Suppressor macrophage treated with lipopolysaccharide for 4 hours (primary cell): ENCODE data around the gene ANO2.
"Not testable (repeated sequence)": the region's sequence is repeated elsewhere in the genome, so short reads cannot be mapped to it uniquely, and the experiment has no call there.

Experiments
- DNase-seq: peaks from one replicate; pipeline ENCODE4 v3.0.0-alpha.2; 2020

Gene ANO2

DNA sequence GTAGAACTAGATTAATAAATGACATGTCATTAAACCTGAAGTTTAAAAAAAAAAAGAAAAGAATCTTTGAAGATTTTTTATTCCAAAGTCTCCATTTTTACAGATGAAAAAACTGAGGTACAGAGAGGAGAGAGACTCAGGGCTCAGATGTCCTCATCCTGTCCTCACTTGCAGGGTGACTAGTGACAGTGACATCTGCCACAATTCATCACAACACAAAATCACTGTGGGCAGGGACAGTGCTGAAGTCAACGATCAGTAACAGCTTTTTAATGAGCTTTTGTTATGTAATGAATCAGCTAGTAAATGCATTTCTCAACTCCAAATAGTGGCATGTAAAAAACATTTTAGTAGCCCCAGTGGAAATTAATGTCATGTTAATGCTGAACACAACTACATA is 374.6 kb downstream of the ANO2 start:
- DNase-seq: no peak

DNA sequence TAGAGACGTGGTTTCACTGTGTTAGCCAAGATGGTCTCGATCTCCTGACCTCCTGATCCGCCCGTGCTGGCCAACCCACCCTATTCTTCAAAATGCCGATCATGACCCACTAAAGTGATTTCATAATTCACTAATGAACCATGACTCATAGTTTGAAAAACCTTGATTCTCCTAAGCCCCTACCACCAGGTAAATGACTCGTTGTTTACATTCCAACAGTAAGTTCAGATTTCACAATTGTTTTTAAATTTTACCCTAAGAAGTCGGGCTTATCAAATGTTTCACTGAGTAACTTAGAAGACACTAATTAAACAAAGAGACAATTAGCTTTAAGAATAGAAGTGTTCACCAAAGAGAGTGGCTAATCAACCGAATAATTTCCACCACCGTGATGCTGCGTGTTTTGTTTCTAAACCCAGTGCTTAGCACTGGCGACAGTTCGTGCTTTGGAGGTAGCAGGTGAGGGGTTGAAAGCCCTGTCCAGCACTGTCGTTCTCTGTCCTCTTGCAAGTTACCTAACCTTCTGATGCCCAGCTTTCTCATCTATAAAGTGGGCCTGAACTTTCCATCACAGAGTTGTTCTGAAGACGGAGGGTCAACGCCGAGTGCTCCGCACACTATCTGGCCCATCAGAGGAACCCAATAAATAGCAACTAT is 376.6 kb downstream of the ANO2 start:
- no peak for DNase-seq

DNA sequence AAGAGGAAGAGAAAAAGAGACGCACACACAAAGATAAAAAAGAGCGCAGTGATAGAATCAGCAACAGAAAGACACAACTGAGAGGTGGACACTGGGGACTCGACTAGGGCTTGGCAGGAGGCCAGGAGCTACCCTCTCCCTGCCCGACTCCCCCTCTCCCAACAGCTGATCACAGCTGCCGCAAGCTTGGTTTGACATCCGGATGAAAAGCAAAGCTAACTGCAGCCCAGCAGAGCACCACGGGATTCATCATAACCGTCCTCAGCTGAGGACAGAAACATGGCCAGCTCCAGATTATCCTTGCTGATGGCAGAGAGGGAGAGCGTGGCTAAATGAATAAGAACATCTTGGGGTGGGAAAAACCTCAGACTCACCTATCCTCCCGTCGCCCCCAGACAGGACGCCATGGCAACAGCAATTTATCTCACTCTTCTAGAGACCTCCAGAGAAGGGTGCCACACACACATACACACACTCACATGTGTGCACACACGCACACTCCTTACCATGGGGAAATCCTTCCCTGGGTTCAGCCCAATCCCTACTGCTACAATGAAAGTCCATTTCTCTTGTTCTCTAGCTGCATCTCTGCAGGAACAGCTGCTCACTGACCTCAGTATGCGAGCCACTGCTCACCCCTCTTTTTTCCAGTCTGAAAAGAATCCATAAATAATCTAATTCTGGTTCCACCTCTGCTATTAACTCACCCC is 377.9 kb downstream of the ANO2 start:
- DNase-seq: no peak

GRCh38 chr12:5565933-5566599 is 379.0 kb downstream of the ANO2 start:
- no peak for DNase-seq

DNA sequence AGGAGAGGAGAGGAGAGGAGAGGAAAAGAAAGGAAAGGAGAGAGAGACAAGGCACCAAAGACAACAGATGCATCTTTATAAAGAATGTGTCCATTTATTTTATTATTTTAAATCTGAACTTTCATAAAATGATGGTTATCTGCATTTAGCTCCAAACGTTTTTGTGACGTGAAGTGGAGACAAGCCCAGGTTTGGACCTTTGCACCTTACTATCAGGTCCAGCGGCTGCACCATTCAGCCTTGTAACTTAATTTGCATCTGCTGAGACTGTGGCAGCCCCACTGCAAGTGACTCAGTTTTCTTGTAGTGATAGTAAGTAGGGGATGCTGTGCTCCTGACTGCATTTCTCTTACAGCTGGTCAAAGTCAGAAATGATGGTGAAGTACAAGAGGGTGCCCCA is 382.5 kb downstream of the ANO2 start:
- DNase-seq: no peak

DNA sequence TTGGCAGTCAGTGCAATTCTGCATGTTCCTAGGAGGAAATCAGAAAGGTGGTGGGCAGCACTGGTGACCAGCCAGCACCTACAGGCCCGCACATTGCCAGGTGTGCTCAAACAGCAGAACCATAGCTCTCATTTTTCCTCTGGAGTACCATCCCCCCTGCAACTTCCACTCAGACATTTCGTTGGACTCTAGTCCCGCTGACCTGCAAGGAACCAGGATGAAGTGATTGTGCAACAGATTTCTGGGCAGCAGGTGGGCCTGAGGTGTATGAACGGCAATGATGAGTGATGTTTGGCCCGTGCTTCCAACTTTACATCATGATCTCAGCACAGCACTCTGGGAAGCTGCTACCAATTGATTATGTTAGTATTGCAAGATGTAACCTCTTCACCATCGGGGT is 383.2 kb downstream of the ANO2 start:
- DNase-seq: no peak

DNA sequence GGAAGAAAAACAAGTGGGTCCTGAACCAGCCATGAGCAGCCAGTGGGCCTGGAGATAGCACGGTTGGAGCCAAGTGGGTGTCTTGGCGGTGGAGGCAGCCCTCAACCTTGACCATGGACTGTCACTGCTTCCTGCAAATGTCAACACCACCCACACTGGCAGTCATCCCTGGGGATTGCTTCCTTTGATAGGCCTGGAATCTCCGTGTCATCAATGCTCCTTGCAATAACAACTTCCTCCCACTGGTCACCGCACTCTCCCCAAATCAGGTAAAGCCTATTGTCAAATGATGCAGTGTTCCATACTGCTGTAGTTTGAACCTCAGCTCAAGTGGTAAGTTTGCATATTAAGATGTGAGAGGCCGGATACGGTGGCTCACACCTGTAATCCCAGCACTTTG is 384.0 kb downstream of the ANO2 start:
- no peak for DNase-seq

GRCh38 chr12:5560265-5560664 is 384.8 kb downstream of the ANO2 start:
- no peak for DNase-seq

DNA sequence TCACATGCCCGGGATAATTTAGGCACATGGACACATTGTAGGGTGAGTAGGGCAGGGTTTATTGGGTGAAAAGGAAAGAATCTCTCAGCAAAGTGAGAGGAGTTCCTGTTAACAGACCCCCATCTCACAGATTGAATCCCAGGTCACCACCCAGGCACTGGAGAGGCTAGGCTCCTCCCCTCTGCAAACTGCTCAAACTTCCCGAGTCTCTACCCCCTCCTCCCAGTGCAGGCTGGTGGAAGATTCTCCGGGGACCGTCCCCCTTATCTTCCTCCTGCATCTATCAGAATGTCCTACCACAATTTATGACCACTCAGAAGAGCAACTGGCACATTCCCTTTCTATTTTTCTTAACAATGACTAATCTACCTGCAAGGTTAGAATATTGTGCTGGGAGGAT is 387.2 kb downstream of the ANO2 start:
- DNase-seq: no peak

- no peak for DNase-seq
Measured at GRCh38 chr12:5556946-5557673, 387.9 kb downstream of the ANO2 start.

GRCh38 chr12:5556033-5556614 is 388.9 kb downstream of the ANO2 start:
- peak; percentile 7 for DNase-seq

DNA sequence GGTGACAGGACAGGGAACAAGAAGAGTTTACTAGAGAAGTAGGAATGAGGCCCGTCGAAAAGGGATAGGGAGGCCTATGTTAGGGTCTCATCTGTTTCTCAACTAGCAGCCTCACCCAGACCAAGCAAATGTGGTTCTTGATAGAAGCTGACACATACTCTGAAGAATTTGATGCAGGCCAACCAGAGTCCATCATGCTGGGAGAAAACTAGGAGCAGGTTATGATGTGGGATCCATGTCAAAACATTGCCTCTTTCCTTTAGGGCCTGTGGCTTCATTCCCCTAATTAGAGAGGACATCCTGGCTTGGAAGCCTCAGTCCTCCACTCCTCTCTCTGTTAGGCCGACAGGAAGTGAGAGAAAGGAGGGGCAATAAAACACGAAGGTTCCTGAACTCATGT is 390.3 kb downstream of the ANO2 start:
- no peak for DNase-seq

DNA sequence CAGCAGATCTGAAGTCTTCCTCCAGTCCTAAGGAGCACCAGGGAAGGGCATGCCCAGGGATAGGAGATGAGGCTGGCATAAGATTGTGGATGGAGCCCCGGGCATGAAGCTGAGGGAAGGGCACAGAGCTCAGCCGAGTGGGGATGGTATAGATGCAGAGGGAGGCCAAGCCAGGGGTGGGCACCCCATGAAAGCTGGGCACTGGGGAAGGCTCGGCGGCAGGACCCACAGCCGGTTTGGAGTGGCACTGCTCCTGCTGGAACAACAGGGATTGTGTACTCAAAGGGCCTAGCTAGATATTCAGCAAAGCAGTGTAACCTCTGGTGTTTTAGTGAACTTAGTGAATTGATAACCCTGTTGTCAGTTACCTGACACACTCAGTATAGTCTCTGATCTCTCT is 396.0 kb downstream of the ANO2 start:
- DNase-seq: no peak

DNA sequence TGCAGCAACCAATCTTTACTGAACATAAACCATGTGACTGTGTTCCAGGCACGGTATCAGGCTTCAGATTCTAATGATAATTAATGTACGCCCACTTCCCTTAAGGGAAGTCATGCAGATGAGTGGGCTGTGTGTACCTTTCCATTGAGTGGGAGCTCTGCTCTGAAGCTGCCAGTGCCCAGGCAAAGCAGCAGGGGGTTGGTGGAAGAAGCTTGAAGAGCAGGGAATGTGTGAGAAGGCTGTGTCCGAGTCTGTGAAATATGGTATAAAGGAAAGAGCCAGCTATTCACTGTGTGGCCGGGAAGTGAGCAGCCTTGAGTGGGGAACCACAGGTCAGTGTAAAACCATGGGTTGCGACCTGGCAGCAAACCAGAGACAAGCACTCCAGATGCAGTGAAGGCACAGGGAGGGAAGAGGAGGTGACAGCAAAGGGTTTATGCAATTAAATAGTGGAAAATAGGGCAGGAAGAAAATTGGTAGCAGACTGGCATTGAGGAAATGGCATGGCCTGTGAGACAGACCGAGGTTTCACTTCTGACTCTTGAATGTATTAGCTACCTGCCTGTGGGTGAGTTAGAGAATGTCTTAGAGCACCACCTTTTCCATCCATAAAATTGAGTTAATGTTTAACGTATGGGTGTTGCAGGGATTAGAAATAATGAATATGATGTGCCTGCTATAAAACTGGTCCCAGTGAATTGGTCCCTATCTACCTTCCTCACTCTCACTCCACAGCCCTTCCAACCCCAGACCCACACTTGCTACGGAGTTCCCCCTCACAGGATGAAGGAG is 396.7 kb downstream of the ANO2 start:
- no peak for DNase-seq

DNA sequence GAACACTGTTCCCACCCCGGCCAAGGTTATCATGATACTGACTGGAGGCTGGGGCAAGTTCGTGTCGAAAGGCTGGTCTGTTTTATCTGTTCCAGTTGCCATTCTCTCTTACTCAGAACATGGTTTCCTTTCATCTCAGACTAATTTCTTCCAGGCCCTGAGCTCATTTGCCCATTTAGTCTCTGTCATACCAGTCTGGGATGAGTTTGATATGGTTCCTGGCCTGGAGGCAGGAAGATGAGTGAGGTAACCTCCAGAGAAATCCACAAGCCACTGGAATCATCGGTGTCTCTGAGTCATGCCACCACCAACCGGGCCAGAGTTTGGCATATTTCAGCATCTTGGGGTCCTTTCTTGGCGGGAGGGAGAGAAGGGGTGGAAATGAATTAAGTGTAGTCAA is 398.4 kb downstream of the ANO2 start:
- no peak for DNase-seq

- no peak for DNase-seq
Measured at GRCh38 chr12:5537771-5538170, 407.3 kb downstream of the ANO2 start.

DNA sequence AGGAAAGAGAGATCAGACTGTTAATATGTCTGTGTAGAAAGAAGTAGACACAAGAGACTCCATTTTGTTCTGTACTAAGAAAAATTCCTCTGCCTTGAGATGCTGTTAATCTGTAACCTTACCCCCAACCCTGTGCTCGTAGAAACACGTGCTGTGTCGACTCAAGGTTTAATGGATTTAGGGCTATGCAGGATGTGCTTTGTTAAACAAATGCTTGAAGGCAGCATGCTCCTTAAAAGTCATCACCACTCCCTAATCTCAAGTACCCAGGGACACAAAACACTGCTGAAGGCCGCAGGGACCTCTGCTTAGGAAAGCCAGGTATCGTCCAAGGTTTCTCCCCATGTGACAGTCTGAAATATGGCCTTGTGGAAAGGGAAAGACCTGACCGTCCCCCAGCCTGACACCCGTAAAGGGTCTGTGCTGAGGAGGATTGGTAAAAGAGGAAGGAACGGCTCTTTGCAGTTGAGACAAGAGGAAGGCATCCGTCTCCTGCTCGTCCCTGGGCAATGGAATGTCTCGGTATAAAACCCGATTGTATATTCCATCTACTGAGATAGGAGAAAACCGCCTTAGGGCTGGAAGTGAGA is 407.9 kb downstream of the ANO2 start:
- not testable (repeated sequence) for DNase-seq

GRCh38 chr12:5535541-5535940 is 409.5 kb downstream of the ANO2 start:
- DNase-seq: no peak

- no peak for DNase-seq
Measured at GRCh38 chr12:5534426-5535199, 410.4 kb downstream of the ANO2 start.

DNA sequence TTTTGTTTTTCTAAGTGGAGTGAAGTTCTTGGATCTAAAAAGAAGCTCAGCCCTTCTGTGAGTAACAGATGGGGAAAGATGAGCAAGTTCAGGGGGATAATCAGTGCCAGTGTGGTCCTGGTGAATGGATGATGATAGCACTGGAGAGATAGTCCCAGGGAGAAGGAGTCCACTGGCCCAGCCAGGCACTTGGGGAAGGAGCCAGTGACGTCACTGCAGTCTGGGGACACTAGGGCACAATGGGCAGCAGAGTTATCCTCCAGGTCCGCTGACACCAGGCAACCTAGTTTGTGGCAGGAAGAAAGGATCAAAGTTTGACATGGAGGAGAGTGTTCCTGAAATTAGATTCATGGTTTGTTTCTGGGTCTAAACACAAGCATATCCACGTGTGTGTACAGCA is 411.7 kb downstream of the ANO2 start:
- DNase-seq: no peak

- DNase-seq: no peak
Measured at GRCh38 chr12:5525783-5526367, 419.2 kb downstream of the ANO2 start.
